Islet precursor cell (in vitro differentiated cells): ENCODE measurements around the gene CASR.

ENCODE experiments used
- DNase-seq: peaks from one replicate; pipeline ENCODE4 v3.0.0-alpha.2; 2018

The CASR gene

GRCh38 chr3:122215592-122216298, 32.3 kb downstream of the CASR start:
- DNase-seq, result no peak

- no peak for DNase-seq
Measured at GRCh38 chr3:122217901-122218300, 34.4 kb downstream of the CASR start.

- DNase-seq, result no peak
Measured at GRCh38 chr3:122219242-122219872, 35.9 kb downstream of the CASR start.

GRCh38 chr3:122227036-122227781, 43.7 kb downstream of the CASR start:
- no peak for DNase-seq

- no peak for DNase-seq
Measured at GRCh38 chr3:122230174-122230573, 46.7 kb downstream of the CASR start.

GRCh38 chr3:122231465-122232157, 48.1 kb downstream of the CASR start:
- DNase-seq, result no peak

GRCh38 chr3:122232485-122232884, 49.0 kb downstream of the CASR start:
- DNase-seq, result no peak

GRCh38 chr3:122233101-122233952, 49.9 kb downstream of the CASR start:
- DNase-seq, result no peak

GRCh38 chr3:122234117-122234516, 50.6 kb downstream of the CASR start:
- DNase-seq, result no peak

GRCh38 chr3:122235147-122235546, 51.7 kb downstream of the CASR start:
- DNase-seq, result no peak

- no peak for DNase-seq
Measured at GRCh38 chr3:122239112-122239511, 55.6 kb downstream of the CASR start.

- no peak for DNase-seq
Measured at GRCh38 chr3:122245513-122246174, 62.2 kb downstream of the CASR start.

GRCh38 chr3:122246199-122246598, 62.7 kb downstream of the CASR start:
- DNase-seq, result no peak

- no peak for DNase-seq
Measured at GRCh38 chr3:122247087-122247824, 63.8 kb downstream of the CASR start.

GRCh38 chr3:122247825-122248185, 64.3 kb downstream of the CASR start:
- no peak for DNase-seq

- no peak for DNase-seq
Measured at GRCh38 chr3:122251428-122251827, 68.0 kb downstream of the CASR start.

GRCh38 chr3:122253581-122253980, 70.1 kb downstream of the CASR start:
- no peak for DNase-seq

GRCh38 chr3:122255757-122256439, 72.4 kb downstream of the CASR start:
- no peak for DNase-seq

GRCh38 chr3:122257644-122258364, 74.3 kb downstream of the CASR start:
- no peak for DNase-seq
